ENCODE results near the gene MED20.
A peak's percentile ranks its signal among the peaks of the same experiment; 100 is the strongest.
"Not testable (repeated sequence)": the region's sequence is repeated elsewhere in the genome, so short reads cannot be mapped to it uniquely, and the experiment has no call there.

Gene MED20, protein sequence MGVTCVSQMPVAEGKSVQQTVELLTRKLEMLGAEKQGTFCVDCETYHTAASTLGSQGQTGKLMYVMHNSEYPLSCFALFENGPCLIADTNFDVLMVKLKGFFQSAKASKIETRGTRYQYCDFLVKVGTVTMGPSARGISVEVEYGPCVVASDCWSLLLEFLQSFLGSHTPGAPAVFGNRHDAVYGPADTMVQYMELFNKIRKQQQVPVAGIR

GRCh38 chr6:41920921-41921711, at the start of gene MED20, which contains the start of gene BYSL:
TSS of gene MED20 (minus strand) at chr6:41921139. CDS start at chr6:41921018, 121 bp downstream.
TSS of gene BYSL (plus strand) at chr6:41921499. CDS start at chr6:41921563, 64 bp downstream.
- DNase-seq = peak; percentile 97 to 98

DNA sequence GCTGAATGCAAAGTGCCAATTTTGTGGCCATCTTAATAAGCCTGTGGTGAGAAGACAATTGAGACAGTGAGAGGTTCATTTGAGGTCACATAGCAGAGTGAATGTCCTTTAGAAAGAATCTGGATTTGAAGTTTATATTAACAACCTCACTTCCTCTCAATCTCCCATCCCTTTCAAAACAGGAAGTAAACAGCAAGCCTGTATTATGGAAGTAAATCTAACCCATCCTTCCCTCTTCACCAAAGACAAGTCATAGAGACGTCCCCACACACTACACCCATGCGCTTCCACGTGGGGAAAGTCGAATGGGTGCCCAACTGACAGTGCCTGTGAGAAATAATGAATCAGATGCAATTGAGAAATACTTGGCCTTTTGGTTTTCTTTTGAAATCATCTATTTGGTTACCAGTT, 49.5 kb upstream of the MED20 start:
- peak; percentile 43 to 48 for DNase-seq

- no peak for DNase-seq
These were observed 46.7 kb upstream of the MED20 start for GRCh38 chr6:41967312-41968287.

GRCh38 chr6:41966961-41967311, 46.0 kb upstream of the MED20 start:
- no peak for DNase-seq

DNA sequence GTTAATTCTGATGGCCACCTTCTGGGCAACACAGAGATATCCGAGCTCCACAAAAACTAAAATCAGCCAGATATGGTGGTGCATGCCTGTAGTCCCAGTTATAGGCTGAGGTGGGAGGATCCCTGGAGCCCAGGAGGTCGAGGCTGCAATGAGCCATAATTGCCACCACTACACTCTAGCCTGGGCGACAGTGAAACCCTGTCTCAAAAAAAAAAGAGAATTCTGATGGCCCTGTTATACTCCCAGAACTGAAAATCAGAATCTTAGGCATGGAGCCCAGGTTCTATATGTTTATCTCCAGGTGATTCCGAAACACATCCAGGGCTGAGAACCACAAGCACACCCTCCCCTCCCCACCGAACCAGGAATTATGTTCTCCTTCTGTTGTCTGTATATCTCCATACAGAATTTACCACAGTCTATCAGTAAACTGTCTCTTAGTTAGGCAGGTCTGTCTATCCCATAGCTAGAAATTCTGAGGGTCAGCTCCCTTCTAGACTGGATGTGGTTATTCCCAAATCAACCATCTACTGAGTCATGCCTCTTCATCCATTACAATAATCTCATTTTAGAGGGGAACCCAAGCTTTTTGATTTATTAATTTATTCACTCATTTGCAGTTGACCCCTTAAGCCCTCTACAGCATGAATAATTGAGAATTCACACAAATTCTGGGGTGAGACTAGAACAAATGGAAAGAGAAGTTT, 45.4 kb upstream of the MED20 start:
- DNase-seq = no peak

- DNase-seq = no peak
These were observed 44.7 kb upstream of the MED20 start for GRCh38 chr6:41965429-41966213.

GRCh38 chr6:41964201-41964887, 43.4 kb upstream of the MED20 start:
- DNase-seq = no peak

- no peak for DNase-seq
These were observed 42.4 kb upstream of the MED20 start for GRCh38 chr6:41963371-41963770.

- no peak for DNase-seq
These were observed 39.1 kb upstream of the MED20 start for GRCh38 chr6:41960028-41960427.

- DNase-seq = no peak
These were observed 37.3 kb upstream of the MED20 start for GRCh38 chr6:41958022-41958856.

DNA sequence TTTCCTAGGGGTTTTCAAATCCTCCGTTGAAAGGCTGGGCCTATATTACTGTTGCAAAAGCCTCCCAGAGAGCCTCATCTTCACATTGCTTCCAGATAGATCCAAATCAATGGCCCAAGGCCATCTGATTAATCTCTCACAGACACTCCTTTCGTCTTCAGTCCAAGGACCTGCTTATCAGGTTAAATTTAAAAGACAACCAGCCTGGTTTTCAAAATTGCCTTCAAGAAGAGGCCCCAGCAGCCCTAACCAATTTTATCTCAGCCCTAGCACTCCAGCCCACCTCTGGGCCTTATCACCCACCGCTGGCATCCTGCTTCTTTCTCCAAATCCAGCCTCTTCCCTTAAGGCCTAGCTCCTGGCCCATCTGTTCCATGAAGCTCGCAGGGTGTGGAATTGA, 36.2 kb upstream of the MED20 start:
- DNase-seq = no peak

- no peak for DNase-seq
These were observed 34.5 kb upstream of the MED20 start for GRCh38 chr6:41955412-41955811.

- DNase-seq = no peak
These were observed 33.7 kb upstream of the MED20 start for GRCh38 chr6:41954668-41955067.

DNA sequence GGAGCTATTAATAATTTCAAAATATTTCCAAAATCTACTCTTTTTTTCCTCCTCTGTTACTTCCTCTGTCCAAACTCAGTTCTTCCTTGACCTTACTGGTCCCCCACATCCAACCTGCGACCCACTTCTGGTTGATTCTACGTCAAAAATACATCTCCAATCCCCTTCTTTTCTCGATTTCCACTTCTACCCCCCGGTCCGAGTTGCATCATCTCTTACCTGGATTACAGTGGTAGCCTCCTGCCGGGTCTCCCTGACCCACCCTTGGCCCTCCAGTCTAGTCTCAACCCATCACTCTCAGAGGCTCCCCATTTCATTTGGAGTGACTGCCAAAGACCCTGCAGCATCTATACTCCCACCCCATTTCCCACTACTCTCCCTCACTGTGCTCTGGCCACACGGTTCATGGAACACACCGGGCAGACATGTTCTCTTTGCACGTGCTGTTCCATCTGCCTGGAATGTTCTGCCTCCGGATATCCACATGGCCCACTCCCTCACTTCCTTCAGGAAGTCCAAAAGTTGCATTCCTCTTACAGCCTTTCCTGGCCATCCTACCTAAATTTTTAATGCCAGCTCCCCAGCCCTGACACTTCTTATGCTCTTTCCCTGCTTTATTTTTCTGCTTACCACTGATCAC, 26.8 kb upstream of the MED20 start:
- DNase-seq = no peak

DNA sequence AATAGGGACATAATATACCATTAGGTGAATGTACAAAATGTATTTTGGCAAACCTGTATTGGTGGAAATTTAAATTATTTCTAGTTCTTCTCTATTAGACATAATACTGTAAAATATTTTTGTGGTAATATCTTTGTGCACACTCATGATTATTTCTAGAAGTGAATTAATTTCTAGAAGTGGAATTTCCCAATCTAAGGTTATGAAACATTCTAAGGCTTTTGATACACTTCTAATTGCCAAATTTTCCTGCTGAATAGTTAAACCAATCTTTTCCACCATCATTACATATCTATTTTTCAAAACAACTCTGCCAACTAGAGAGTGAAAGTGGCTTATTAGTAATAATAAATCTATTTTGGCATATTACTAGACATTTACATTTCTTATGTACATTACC, 22.5 kb upstream of the MED20 start:
- no peak for DNase-seq

DNA sequence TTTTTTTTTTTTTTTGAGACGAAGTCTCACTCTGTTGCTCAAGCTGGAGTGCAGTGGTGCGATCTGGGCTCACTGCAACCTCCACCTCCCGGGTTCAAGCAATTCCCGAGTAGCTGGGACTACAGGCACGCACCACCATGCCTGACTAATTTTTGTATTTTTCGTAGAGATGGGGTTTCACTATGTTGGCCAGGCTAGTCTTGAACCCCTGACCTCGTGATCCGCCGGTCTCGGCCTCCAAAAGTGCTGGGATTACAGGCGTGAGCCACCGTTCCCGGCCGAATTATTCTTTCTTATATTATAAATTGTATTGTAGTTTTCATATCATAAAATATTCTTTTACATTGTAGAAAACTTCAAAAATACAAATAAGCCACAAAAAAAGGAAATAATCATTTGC, 21.9 kb upstream of the MED20 start:
- DNase-seq = not testable (repeated sequence)

- no peak for DNase-seq
These were observed 21.3 kb upstream of the MED20 start for GRCh38 chr6:41942067-41942851.

- peak; percentile 87 for DNase-seq
These were observed 20.5 kb upstream of the MED20 start, which contains the start of gene CCND3 for GRCh38 chr6:41941280-41942066. TSS of gene CCND3 (minus strand) at chr6:41941808. CDS start at chr6:41941649, 159 bp downstream.

Data from stimulated activated CD4-positive, alpha-beta T cell treated with anti-CD3 and anti-CD28 coated beads, Interleukin-2, amount 100 ng/mL, for 48 hours (primary cell).